Cerebellar nuclear complex (tissue), 1 donor: Measurements from ENCODE around the gene ATP5PO.
A peak's percentile ranks its signal among the peaks of the same experiment; 100 is the strongest.

Source experiments
- DNase-seq, 2 experiments: peaks; one replicate each; lab custom pipeline; 2025; lab: John Stamatoyannopoulos, UW

ATP5PO gene, protein sequence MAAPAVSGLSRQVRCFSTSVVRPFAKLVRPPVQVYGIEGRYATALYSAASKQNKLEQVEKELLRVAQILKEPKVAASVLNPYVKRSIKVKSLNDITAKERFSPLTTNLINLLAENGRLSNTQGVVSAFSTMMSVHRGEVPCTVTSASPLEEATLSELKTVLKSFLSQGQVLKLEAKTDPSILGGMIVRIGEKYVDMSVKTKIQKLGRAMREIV

GRCh38 chr21:33915368-33916199 lies at the start of gene ATP5PO:
ATP5PO (minus strand) TSS chr21:33915804; CDS start chr21:33915763, 41 bp downstream.
- peak; percentile 86 to 97 for DNase-seq

GRCh38 chr21:33964706-33965325 lies 49.2 kb upstream of the ATP5PO start:
- no peak for DNase-seq

- DNase-seq = no peak
Measured at GRCh38 chr21:33963848-33964555, 48.4 kb upstream of the ATP5PO start.

DNA sequence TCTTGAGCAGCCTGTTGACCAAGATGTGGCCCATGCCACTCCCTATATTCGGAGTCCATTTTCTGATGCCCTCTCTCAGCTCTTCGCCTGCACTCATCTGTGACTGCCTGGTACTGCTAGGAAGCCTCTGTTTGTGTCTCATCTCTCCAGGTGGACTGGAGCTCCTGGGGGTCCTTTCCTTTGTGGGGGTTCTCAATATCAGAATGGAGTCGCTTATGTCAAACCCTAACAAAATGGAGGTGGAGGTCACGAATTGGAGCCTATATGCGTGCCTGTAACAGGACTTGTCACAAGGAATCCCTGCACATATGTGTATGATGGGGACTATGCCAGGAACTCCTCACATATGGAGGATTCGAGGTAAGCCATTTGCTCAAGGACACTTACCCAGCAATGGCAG lies 46.7 kb upstream of the ATP5PO start:
- DNase-seq = no peak

DNA sequence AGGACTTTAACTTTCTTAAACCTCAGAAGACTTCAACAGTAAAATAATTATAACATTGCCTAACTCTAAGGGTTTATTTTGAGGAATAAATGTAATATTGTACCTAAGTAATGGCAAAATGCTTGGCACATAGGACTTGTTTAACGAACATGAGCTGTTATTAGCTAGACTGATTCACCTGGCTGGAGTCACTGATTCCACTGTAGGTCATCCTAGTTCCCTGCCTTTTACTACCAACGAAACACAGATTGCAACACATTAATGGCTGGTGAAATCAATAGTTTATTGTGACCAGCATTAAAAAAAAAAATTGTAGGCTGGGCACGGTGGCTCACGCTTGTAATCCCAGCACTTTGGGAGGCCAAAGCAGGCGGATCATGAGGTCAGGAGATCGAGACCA lies 45.5 kb upstream of the ATP5PO start:
- no peak for DNase-seq

- DNase-seq = no peak
Measured at GRCh38 chr21:33959680-33960079, 44.1 kb upstream of the ATP5PO start.

DNA sequence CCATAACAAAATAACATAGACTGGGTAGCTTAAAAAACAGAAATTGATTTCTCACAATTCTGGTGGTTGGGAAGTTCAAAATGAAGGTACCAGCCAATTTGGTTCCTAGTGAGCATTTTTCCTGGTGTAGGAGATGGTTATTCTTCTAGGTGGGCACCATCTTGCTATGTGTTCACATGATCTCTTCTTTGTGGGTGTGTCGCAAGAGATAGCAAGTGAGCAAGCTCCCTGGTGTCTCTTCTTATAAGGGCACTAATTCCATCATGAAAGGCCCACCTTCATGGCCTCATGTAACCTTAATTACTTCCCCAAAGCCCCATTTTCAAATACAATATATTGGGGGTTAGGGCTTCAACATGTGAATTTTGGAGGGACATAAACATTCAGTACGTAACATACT lies 38.8 kb upstream of the ATP5PO start:
- DNase-seq = no peak

DNA sequence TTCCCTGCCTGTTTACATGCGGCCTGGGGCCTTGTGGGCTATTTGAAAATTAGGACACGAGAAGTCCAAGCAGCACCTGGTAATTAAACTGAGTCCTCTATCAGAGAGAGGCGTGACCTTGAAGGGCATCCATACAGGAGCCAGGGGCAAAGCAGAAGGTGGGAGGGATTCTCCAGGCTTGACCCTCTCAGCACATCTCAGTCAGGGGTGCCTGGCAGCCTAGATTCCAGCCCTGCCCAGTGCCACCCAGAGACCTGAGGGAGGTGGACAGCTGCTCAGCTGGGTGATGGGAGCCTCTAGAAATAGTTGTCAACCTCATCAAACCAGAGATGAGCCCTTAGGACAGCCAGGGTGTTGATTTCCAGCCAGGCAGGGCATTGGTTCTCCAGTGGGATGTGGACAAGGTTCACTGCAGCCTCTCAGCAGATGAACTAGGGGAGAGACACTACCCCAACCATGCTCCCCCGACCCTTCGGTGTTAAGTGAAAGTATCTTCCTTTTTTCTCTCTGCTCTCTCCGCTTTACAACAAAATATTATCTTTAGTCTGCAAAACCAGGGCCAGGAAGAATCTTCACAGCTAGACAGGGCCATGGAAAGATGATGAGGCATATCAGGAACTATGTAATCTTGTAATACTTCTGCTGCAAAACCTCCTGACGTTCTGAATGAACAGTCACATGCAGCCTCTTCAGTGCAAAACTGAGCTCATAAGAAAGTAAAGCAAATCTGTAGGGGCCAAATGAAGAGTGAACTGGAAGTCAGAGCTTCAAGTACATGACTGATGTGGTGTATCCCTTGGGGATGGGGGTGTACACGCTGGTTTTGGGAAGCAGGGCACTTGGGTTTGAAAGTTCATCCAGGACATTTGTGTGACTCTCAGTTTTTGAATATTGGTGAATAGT lies 35.9 kb upstream of the ATP5PO start:
- no peak for DNase-seq

DNA sequence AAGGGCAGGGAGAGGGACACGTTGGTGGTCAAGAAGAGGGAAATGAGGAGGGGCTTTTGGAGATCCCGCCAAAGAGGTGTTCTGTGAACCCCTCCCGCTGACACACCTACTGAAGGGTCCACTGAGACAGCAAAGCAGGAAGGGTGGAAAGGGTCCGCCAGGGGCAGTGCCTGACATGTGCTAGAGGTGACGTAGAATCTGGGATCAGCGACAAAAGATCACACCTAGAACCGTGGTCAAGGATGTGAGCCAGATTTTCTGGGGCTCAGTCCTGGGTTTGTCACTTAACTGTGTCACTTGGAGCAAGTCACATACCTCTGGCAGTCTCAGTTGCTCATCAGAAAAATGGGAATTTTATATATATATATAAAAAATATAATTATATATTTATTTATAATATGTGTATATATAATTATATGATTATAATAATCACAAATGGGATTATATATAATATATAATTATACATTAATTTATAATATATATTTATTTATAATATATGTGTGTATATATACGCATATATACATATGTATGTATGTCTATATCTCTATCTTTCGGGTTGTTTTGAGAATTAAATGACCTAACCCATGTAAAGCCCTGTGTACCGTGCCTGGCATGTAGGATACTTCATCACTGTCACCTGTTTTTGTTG lies 35.0 kb upstream of the ATP5PO start:
- no peak for DNase-seq

DNA sequence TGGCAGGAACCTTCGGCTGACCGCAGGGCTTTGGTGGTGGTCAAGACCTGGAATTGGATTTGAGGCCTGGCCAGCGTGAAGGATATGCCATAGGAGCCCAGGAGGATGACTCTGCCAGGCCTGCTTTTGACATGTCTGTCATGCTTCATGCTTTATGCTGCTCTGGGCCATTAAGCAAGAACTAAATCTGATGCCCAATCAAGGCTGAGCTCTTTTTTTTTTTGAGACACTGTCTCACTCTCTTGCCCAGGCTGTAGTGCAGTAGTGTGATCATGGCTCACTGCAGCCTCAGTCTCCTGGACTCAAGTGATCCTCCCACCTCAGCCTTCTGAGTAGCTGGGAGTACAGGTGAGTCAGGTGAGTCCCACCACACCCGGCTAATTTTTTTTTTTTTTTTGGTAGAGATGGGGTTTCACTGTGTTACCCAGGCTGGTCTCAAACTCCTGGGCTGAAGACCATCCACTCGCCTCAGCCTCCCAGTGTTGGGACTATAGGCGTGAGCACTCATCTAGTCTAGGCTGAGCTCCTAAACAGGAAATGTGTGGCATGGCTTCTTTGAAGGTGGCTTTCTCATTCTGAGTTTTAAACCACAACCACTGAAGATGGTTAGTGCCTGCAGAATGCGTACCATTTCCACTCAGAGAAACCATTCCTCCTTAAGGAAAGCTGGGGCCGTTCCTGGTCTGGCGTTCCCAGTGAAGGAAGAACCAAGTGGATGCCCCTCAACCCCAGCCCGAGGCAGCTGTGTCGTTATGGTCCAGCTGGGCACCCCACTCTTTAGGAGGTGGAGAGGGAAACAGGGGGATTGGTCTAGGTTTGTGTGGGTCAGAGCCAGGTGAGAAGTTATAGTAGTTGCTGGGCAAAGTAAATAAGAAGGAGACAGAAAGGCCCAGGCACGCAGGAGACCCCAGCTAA lies 34.2 kb upstream of the ATP5PO start:
- DNase-seq = no peak

DNA sequence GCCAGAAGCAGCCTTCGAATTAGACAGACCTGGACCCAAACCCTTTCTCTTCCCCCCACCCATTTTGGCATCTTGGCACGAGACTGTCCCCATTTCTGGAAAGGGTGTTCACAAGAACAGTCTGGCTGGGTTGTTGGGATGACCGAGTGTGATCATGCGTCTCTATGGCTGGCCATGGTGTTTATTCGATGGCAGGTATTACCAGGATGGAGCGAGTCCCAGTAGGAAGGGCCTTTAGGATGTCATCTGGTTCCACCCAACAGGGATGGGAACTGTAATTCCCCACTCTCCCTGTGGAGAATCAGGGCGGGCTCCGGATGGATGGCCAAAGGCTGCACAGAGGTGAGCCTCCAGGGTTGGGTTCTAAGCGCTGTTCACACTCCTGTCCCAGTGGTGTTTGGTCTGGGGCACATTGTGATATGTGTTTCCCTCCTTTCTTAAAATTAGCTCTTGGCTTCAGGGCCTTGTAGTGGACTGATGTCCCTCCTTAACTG lies 33.4 kb upstream of the ATP5PO start:
- no peak for DNase-seq

GRCh38 chr21:33948096-33948950 lies 32.7 kb upstream of the ATP5PO start:
- peak; percentile 67 to 70 for DNase-seq

DNA sequence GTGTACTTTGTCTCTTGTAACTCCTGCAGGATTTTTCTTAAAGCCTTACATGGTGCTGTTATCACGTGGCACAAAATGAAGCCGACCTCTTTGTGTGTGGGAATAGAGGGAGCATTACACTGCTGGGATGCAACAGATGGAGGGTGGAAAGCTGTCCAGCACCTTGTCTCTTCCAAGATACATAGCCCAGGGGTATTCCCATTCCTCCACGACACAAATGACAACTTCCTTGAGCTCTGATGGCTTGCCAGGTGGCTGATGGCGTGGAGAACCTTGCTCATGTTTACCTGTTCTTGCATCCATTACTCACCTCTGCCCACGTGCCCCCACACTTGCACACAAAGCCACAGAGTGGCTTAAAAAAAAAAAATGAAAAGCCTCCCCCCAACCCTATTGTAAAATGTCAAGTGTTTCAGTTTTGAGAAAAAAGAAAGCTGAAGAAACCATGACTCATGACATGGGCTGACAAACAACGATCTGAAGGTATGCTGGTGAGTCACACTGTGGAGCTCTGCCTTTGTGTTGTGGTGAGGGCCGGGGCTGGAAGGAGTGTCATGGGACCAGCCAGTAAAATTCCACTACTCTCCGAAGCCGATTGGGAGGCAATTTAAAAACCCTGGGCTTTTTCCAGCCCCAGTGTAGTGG lies 32.0 kb upstream of the ATP5PO start:
- peak; percentile 6 to 70 for DNase-seq

DNA sequence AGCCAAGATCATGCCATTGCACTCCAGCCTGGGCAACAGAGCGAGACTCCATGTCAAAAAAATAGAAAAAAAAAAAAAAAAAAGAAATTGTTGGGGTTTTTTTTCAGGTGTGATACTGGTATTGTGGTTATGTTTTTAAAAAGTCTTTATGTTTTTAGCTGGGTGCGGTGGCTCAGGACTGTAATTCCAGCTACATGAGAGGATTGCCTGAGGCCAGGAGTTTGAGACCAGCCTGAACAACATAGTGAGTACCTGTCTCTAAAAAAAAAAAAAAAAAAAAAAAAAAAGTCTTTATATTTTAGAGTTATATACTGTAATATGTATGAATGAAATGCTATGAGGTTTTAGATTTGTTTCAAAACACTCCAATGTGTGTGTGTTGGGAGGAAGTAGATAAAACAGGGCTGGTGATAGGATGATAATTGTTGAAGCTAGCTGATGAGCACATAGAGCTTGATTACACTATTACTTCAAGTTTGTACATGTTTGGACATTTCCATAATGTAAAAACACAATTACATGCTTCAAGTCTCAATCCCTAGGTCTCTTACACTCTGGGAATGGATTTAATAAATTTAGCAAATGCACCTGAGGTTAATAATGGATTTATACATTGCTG lies 30.2 kb upstream of the ATP5PO start:
- no peak for DNase-seq

DNA sequence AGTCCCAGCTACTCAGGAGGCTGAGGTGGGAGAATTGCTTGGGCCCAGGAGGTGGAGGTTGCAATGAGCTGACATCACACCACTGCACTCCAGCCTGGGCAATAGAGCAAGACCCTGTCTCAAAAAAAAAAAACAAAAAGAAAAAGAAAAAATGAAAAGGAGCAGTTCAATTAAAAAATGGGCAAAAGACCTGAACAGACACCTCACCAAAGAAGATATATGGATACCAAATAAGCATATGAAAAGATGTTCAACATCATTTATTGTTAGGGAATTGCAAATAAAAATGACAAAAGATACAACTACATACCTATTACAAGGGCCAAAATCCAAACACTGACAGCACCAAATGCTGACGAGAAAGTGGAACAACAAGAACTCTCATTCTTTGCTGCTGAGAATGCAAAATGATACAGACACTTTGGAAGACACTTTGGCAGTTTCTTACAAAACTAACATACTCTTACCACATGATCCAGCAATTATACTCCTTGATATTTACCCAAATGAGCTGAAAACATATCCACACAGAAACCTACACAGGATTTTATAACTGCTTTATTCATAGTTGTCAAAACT lies 28.7 kb upstream of the ATP5PO start:
- DNase-seq = no peak

GRCh38 chr21:33943293-33943692 lies 27.7 kb upstream of the ATP5PO start:
- DNase-seq = no peak

DNA sequence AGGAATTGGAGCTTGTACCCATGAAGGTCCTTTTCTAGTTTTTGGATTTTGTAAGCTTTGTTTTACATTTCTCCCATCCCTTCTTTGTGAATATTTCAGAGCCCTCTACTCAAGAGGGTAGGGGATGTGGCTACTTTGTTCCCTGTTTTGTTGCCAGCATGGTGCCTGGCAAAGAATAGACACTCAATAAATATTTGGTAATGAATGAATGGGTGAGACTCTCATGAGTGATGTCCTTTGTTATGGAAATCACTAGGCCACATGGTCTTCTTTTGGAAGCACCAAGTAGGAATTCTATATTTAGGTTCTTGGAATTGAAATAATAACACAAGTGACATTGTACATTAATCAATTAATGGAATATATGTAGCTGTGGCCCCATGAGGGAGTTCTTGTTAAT lies 26.8 kb upstream of the ATP5PO start:
- DNase-seq = no peak
